ENCODE results near the gene ILDR1. TPM values are rescaled to one million over a fixed set of nuclear protein-coding genes. Genes with fewer than 3 reads are reported as not detected.

Gene ILDR1
- total RNA-seq: 3.7 TPM

GRCh38 chr3:122021811-122022401, at the start of gene ILDR1:
ILDR1 (minus strand) TSS chr3:122022247; CDS start chr3:122022077, 170 bp downstream.
- Histone ChIP-seq H3K4me3 (peak within 1 kb of the TSS in 1 of 2 donors; percentile 36), H3K9me3 (no peaks in the 10 kb centered on the region), H3K36me3 (no peaks in the 10 kb centered on the region), H3K27ac (no peak within 1 kb of the TSS), H3K4me1 (peaks cover 4% of the 10 kb centered on the region), H3K27me3 (no peaks in the 10 kb centered on the region)
- TF ChIP-seq POLR2AphosphoS5 (IDR thresholded peaks at IDR 0.05; ENCODE audit: insufficient read depth in 1 of 2, low read depth in 1 of 2) (no peak), POLR2A (IDR thresholded peaks at IDR 0.05) (no peak), CTCF (IDR thresholded peaks at IDR 0.05) (no peak)
- intact Hi-C loops (cut with DNase I): no loop called here
- DNase-seq (ENCODE audit: extremely low spot score in 2 of 2): no peak

GRCh38 chr3:122067588-122068240, 45.7 kb upstream of the ILDR1 start:
- Histone ChIP-seq H3K27ac (no peak overlapping the region), H3K27me3 (no peaks in the 10 kb centered on the region), H3K4me1 (no peaks in the 10 kb centered on the region), H3K36me3 (no peaks in the 10 kb centered on the region), H3K9me3 (no peaks in the 10 kb centered on the region), H3K4me3 (no peak overlapping the region)
- DNase-seq (ENCODE audit: extremely low spot score in 2 of 2): no peak
- intact Hi-C loops (cut with DNase I): no loop called here
- TF ChIP-seq CTCF (IDR thresholded peaks at IDR 0.05): no peak
- TF ChIP-seq POLR2AphosphoS5 (IDR thresholded peaks at IDR 0.05; ENCODE audit: insufficient read depth in 1 of 2, low read depth in 1 of 2): no peak
- TF ChIP-seq POLR2A (IDR thresholded peaks at IDR 0.05): no peak

- no peak for DNase-seq (ENCODE audit: extremely low spot score in 2 of 2)
- H3K27me3 ChIP-seq: no peaks in the 10 kb centered on the region
- TF ChIP-seq CTCF (IDR thresholded peaks at IDR 0.05): no peak
- no peak for TF ChIP-seq POLR2AphosphoS5 (IDR thresholded peaks at IDR 0.05; ENCODE audit: insufficient read depth in 1 of 2, low read depth in 1 of 2)
- TF ChIP-seq POLR2A (IDR thresholded peaks at IDR 0.05): no peak
- H3K4me1 ChIP-seq: no peaks in the 10 kb centered on the region
- intact Hi-C loops (cut with DNase I): no loop called here
- H3K36me3 ChIP-seq: no peaks in the 10 kb centered on the region
- no peaks in the 10 kb centered on the region for H3K9me3 ChIP-seq
- no peak overlapping the region for H3K4me3 ChIP-seq
- no peak overlapping the region for H3K27ac ChIP-seq
These were observed 45.1 kb upstream of the ILDR1 start for GRCh38 chr3:122067214-122067550.

GRCh38 chr3:122066331-122067213, 44.5 kb upstream of the ILDR1 start:
- intact Hi-C loops (cut with DNase I): no loop called here
- no peak for DNase-seq (ENCODE audit: extremely low spot score in 2 of 2)

More at GRCh38 chr3:122066331-122067213, 44.5 kb upstream of the ILDR1 start:
- no peaks in the 10 kb centered on the region for H3K36me3 ChIP-seq
- no peaks in the 10 kb centered on the region for H3K4me1 ChIP-seq
- H3K9me3 ChIP-seq: no peaks in the 10 kb centered on the region
- H3K27me3 ChIP-seq: no peaks in the 10 kb centered on the region
- TF ChIP-seq POLR2AphosphoS5 (IDR thresholded peaks at IDR 0.05; ENCODE audit: insufficient read depth in 1 of 2, low read depth in 1 of 2) (no peak), POLR2A (IDR thresholded peaks at IDR 0.05) (no peak), CTCF (IDR thresholded peaks at IDR 0.05) (no peak)
- no peak overlapping the region for H3K4me3 ChIP-seq
- H3K27ac ChIP-seq: no peak overlapping the region
